Uterus (tissue), 4 donors: ENCODE measurements around the gene PCDHGA3. TPM values are rescaled to one million over a fixed set of nuclear protein-coding genes. Genes with fewer than 3 reads are reported as not detected.
A peak's percentile ranks its signal among the peaks of the same experiment; 100 is the strongest.
"Not testable (repeated sequence)": the region's sequence is repeated elsewhere in the genome, so short reads cannot be mapped to it uniquely, and the experiment has no call there.

ENCODE experiments used
- DNase-seq, 2 donors: peaks; one replicate each; pipeline ENCODE4 v3.0.0-alpha.2; 2019 to 2020
- H3K27ac ChIP-seq, 2 donors: fragments of 200-600 bp; sonication (generic); 1 replicate in 1 of 2; 2 replicates in 1 of 2; pipeline ENCODE4 v1.5.1; 2016 to 2018
- H3K27me3 ChIP-seq, 2 donors: fragments of 200-600 bp; sonication (generic); one replicate each; pipeline ENCODE4 v1.5.1; 2018 to 2019; ENCODE audit warnings: control low read depth in 1 of 2
- H3K36me3 ChIP-seq, 2 donors: fragments of 200-600 bp; sonication (generic); one replicate each; pipeline ENCODE4 v1.5.1; 2019; ENCODE audit warnings: control low read depth in 1 of 2
- H3K4me1 ChIP-seq, 2 donors: fragments of 200-600 bp; sonication (generic); one replicate each; pipeline ENCODE4 v1.5.1; 2018 to 2019; ENCODE audit warnings: control low read depth in 1 of 2
- H3K4me3 ChIP-seq, 2 donors: fragments of 200-600 bp; sonication (generic); 1 replicate in 1 of 2; 2 replicates in 1 of 2; pipeline ENCODE4 v1.5.1; 2018 to 2019; ENCODE audit warnings: mild to moderate bottlenecking in 1 of 2
- H3K9me3 ChIP-seq, 2 donors: fragments of 200-600 bp; sonication (generic); one replicate each; pipeline ENCODE4 v1.5.1; 2019; ENCODE audit warnings: control low read depth in 1 of 2
- POLR2A ChIP-seq, 2 donors: fragments of 450-650 bp; IDR thresholded peaks; one replicate each; pipeline ENCODE4 v1.6.1; 2016; ENCODE audit warnings: antibody characterized with exemption in 2 of 2, mild to moderate bottlenecking in 1 of 2, moderate library complexity in 1 of 2
- intact Hi-C: fragments of 100-400 bp; cut with DNase I; formaldehyde crosslinking; loops from one replicate; pipeline ENCODE4 v1.15.1; 2023; ENCODE audit warnings: low total_unique reads
- total RNA-seq, 4 donors: library from RNA; depleted of rRNA in 3 of 4; stranded (reverse); fragments of >200 nt in 3 of 4; gene quantifications; one replicate each; pipeline versions ENCODE4 v1.1.0 to v1.2.4, GENCODE V29; 2014 to 2023
- TF ChIP-seq, protein P1 (sequence below), 4 experiments: fragments of 200-600 bp in 2 of 4; fragments of 450-650 bp in 2 of 4; sonication (generic) in 2 of 4; IDR thresholded peaks; one replicate each; pipeline ENCODE4 v1.5.1; 2016 to 2019; ENCODE audit warnings: antibody characterized with exemption in 4 of 4, mild to moderate bottlenecking in 2 of 4, moderate library complexity in 1 of 4
- donor health status: DM: yes; HTN: yes; CAD: no.

Gene PCDHGA3
- total RNA-seq, 4 donors from 2014 or later = 0.51 to 8.2 (median 5.6) TPM

DNA sequence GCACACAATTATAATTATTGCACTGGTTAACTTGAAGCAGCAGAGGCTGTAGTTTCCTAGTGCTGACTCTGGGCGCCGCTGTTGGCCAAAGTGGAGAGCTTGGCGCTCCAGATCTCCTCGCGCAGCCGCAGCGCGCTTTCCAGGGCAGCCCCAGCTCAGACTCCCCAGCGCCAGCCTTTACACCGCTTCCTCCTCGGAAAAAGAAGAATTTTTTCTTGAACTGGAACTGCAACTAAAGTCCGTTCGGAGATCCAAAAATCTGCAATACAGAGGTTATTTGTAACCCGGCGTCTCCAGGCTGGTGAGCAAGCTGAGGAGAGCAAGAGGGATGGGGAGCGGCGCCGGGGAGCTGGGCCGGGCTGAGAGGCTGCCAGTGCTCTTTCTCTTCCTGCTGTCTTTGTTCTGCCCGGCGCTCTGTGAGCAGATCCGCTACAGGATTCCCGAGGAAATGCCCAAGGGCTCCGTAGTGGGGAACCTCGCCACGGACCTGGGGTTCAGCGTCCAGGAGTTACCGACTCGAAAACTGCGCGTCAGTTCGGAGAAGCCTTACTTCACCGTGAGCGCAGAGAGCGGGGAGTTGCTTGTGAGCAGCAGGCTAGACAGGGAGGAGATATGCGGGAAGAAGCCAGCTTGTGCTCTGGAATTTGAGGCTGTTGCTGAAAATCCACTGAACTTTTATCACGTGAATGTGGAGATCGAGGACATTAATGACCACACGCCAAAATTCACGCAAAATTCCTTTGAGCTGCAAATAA, 44.1 kb downstream of the PCDHGA3 start, which contains the start of gene PCDHGB4:
Gene PCDHGB4, plus strand, starts transcription at position 142 of the 755 bp plus-strand sequence. Its CDS starts 187 bp downstream, at position 329.
- H3K9me3 ChIP-seq = peaks cover 0 to 86% of the 10 kb centered on the region in 2 donors
- H3K36me3 ChIP-seq, H3K4me1 ChIP-seq, H3K27me3 ChIP-seq, H3K4me3 ChIP-seq, intact Hi-C loops, DNase-seq, H3K27ac ChIP-seq: not testable (repeated sequence)
- TF ChIP-seq, protein P1, sequence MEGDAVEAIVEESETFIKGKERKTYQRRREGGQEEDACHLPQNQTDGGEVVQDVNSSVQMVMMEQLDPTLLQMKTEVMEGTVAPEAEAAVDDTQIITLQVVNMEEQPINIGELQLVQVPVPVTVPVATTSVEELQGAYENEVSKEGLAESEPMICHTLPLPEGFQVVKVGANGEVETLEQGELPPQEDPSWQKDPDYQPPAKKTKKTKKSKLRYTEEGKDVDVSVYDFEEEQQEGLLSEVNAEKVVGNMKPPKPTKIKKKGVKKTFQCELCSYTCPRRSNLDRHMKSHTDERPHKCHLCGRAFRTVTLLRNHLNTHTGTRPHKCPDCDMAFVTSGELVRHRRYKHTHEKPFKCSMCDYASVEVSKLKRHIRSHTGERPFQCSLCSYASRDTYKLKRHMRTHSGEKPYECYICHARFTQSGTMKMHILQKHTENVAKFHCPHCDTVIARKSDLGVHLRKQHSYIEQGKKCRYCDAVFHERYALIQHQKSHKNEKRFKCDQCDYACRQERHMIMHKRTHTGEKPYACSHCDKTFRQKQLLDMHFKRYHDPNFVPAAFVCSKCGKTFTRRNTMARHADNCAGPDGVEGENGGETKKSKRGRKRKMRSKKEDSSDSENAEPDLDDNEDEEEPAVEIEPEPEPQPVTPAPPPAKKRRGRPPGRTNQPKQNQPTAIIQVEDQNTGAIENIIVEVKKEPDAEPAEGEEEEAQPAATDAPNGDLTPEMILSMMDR (IDR thresholded peaks at IDR 0.05) = peak in 1 of 4 experiments; percentile 27

DNA sequence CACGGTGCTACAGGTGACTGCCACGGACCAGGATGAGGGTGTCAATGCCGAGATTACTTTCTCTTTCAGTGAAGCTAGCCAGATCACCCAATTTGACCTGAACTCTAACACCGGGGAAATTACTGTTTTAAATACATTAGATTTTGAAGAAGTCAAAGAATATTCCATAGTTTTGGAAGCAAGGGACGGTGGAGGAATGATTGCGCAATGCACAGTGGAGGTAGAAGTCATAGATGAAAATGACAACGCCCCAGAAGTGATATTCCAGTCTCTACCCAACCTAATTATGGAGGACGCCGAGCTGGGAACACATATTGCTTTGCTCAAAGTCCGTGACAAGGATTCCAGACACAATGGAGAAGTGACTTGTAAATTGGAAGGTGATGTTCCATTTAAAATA, 45.0 kb downstream of the PCDHGA3 start:
- Histone ChIP-seq H3K4me3 (no peak overlapping the region), H3K4me1 (no peaks in the 10 kb centered on the region), H3K36me3 (no peaks in the 10 kb centered on the region), H3K27ac (no peak overlapping the region), H3K9me3 (peaks cover 0 to 86% of the 10 kb centered on the region in 2 donors), H3K27me3 (no peaks in the 10 kb centered on the region)
- TF ChIP-seq, protein P1 (IDR thresholded peaks at IDR 0.05) = no peak
- no peak for TF ChIP-seq POLR2A (IDR thresholded peaks at IDR 0.05)
- no peak for DNase-seq
- intact Hi-C loops = no loop called here

DNA sequence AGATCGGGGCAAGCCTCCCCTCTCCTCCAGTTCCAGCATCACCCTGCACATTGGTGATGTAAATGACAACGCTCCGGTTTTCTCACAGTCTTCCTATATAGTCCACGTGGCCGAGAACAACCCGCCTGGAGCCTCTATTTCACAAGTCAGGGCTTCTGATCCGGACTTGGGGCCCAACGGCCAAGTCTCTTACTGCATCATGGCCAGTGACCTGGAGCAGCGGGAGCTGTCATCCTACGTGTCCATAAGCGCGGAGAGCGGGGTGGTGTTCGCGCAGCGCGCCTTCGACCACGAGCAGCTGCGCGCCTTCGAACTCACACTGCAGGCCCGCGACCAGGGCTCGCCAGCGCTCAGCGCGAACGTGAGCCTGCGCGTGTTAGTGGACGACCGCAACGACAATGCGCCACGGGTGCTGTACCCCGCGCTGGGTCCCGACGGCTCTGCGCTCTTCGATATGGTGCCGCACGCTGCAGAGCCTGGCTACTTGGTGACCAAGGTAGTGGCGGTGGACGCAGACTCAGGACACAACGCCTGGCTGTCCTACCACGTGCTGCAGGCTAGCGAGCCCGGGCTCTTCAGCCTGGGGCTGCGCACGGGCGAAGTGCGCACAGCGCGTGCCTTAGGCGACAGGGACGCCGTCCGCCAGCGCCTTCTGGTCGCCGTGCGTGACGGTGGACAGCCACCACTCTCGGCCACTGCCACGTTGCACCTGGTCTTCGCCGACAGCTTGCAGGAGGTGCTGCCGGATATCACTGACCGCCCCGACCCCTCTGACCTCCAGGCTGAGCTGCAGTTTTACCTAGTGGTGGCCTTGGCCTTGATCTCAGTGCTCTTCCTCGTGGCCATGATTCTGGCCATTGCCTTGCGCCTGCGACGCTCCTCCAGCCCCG, 45.8 kb downstream of the PCDHGA3 start:
- H3K4me1 ChIP-seq = no peaks in the 10 kb centered on the region
- DNase-seq = no peak
- H3K9me3 ChIP-seq = peaks cover 0 to 86% of the 10 kb centered on the region in 2 donors
- no peak for TF ChIP-seq POLR2A (IDR thresholded peaks at IDR 0.05)
- TF ChIP-seq, protein P1 (IDR thresholded peaks at IDR 0.05) = no peak
- H3K27ac ChIP-seq = no peak overlapping the region
- H3K36me3 ChIP-seq = no peaks in the 10 kb centered on the region
- no peaks in the 10 kb centered on the region for H3K27me3 ChIP-seq
- no peak overlapping the region for H3K4me3 ChIP-seq
- intact Hi-C loops = no loop called here

DNA sequence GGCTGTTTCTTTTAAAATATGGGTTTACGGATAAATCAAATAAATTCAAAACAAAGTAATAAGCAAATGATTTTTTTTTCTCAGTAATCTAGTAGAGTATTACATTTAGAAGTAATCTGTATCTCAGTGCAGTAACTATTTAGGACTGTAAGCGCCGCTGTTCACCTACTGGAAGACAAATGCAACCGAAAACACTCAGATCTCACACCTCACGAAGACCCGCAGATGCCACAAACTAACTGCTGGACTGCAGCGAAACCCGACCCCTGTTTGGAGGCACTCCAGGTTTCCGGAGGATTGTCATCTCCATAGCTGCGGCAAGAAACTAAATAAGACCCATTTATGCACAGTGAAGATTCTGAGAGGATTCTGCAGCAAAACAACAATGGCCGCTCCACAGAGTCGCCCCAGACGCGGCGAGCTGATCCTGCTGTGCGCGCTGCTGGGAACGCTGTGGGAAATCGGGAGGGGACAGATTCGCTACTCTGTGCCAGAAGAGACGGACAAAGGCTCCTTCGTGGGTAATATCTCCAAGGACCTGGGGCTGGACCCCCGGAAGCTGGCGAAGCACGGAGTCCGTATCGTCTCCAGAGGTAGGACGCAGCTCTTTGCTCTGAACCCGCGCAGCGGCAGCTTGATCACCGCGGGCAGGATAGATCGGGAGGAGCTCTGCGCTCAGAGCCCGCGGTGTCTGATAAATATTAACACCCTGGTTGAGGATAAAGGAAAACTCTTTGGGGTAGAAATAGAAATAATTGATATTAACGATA, 49.0 kb downstream of the PCDHGA3 start, which contains the start of gene PCDHGA8:
Gene PCDHGA8, plus strand, starts transcription at position 205 of the 770 bp plus-strand sequence. Its CDS starts 181 bp downstream, at position 386.
- Histone ChIP-seq H3K27me3 (no peaks in the 10 kb centered on the region), H3K36me3 (no peaks in the 10 kb centered on the region), H3K4me3 (no peak within 1 kb of the TSS), H3K9me3 (peaks cover 0 to 82% of the 10 kb centered on the region in 2 donors), H3K4me1 (no peaks in the 10 kb centered on the region), H3K27ac (no peak within 1 kb of the TSS)
- TF ChIP-seq, protein P1 (IDR thresholded peaks at IDR 0.05) = no peak
- no peak for TF ChIP-seq POLR2A (IDR thresholded peaks at IDR 0.05)
- no peak for DNase-seq
- intact Hi-C loops = no loop called here
